ENCODE measurements around the gene RPL32.
A peak's percentile ranks its signal among the peaks of the same experiment; 100 is the strongest.
"Not testable (repeated sequence)": the region's sequence is repeated elsewhere in the genome, so short reads cannot be mapped to it uniquely, and the experiment has no call there.

RPL32 gene

DNA sequence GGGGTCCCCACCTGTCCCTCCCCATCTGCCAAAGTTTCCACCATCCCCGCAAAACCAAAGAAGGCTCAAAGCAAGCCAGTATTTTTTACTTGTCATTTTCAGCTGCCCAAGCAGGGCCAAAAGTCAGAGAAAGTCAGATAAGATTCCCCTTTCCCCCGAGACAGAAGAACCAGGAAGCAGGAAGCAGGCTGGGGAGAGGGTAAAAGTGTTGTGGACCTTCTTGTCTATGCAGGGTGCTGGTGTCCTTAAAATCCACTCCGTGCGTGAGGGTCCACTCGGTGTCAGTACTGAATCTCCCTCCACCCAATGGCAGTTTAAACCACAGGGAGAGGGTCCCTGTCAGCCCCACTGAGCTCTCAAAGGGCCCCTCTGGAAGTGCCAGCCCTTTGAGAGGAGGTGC lies 20.2 kb upstream of the RPL32 start:
- H3K36me3 ChIP-seq (ENCODE audit: insufficient read depth, low read length): no peaks in the 10 kb centered on the region
- no peak overlapping the region for H3K27ac ChIP-seq (ENCODE audit: low read depth, low read length)
- H3K4me3 ChIP-seq (ENCODE audit: low read depth in 1 of 2, low read length in 2 of 2): no peak overlapping the region
- no peaks in the 10 kb centered on the region for H3K4me1 ChIP-seq (ENCODE audit: insufficient read depth, low read length)
- no peaks in the 10 kb centered on the region for H3K27me3 ChIP-seq (ENCODE audit: control insufficient read depth in 1 of 2, insufficient read depth in 2 of 2, low read length in 2 of 2)
- no peak overlapping the region for H3K9ac ChIP-seq (ENCODE audit: low read length)
- no peaks in the 10 kb centered on the region for H3K9me3 ChIP-seq (ENCODE audit: low read length)

- Histone ChIP-seq H3K9me3 (ENCODE audit: low read length) (no peaks in the 10 kb centered on the region), H3K4me1 (ENCODE audit: insufficient read depth, low read length) (no peaks in the 10 kb centered on the region), H3K4me3 (ENCODE audit: low read depth in 1 of 2, low read length in 2 of 2) (no peak overlapping the region), H3K9ac (ENCODE audit: low read length) (no peak overlapping the region), H3K27ac (ENCODE audit: low read depth, low read length) (no peak overlapping the region), H3K36me3 (ENCODE audit: insufficient read depth, low read length) (no peaks in the 10 kb centered on the region), H3K27me3 (ENCODE audit: control insufficient read depth in 1 of 2, insufficient read depth in 2 of 2, low read length in 2 of 2) (no peaks in the 10 kb centered on the region)
Measured at GRCh38 chr3:12859840-12860239, 18.5 kb upstream of the RPL32 start.

- Histone ChIP-seq H3K9ac (ENCODE audit: low read length) (no peak overlapping the region), H3K9me3 (ENCODE audit: low read length) (no peaks in the 10 kb centered on the region), H3K27me3 (ENCODE audit: control insufficient read depth in 1 of 2, insufficient read depth in 2 of 2, low read length in 2 of 2) (no peaks in the 10 kb centered on the region), H3K4me1 (ENCODE audit: insufficient read depth, low read length) (no peaks in the 10 kb centered on the region), H3K36me3 (ENCODE audit: insufficient read depth, low read length) (no peaks in the 10 kb centered on the region), H3K4me3 (ENCODE audit: low read depth in 1 of 2, low read length in 2 of 2) (no peak overlapping the region), H3K27ac (ENCODE audit: low read depth, low read length) (no peak overlapping the region)
Measured at GRCh38 chr3:12856626-12857025, 15.3 kb upstream of the RPL32 start.

GRCh38 chr3:12854565-12854964 lies 13.2 kb upstream of the RPL32 start:
- no peaks in the 10 kb centered on the region for H3K27me3 ChIP-seq (ENCODE audit: control insufficient read depth in 1 of 2, insufficient read depth in 2 of 2, low read length in 2 of 2)
- no peak overlapping the region for H3K9ac ChIP-seq (ENCODE audit: low read length)
- no peaks in the 10 kb centered on the region for H3K9me3 ChIP-seq (ENCODE audit: low read length)
- H3K4me1 ChIP-seq (ENCODE audit: insufficient read depth, low read length): no peaks in the 10 kb centered on the region
- no peak overlapping the region for H3K4me3 ChIP-seq (ENCODE audit: low read depth in 1 of 2, low read length in 2 of 2)
- no peaks in the 10 kb centered on the region for H3K36me3 ChIP-seq (ENCODE audit: insufficient read depth, low read length)
- no peak overlapping the region for H3K27ac ChIP-seq (ENCODE audit: low read depth, low read length)

- H3K4me3 ChIP-seq (ENCODE audit: low read depth in 1 of 2, low read length in 2 of 2); H3K27ac ChIP-seq (ENCODE audit: low read depth, low read length); H3K9ac ChIP-seq (ENCODE audit: low read length): not testable (repeated sequence)
Measured at GRCh38 chr3:12853847-12854246, 12.5 kb upstream of the RPL32 start.

DNA sequence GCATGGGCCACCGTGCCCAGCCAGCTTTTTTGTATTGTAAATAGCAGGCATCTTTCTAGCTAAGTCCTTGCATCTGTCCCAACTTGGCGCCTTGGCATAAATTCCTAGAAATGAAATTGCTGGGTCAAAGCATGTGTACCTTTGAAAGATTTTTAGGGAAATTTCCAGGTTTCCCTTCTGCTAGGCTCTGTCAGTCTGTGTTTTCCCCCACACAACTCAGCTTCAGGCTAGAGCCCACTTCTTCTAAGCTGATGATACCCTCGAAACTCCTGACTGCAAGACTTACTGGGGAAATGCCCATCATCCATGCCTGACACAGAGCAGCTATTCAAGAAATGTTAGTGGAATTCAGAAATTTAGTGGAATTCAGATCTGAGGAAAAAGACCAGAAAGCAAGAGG lies 10.8 kb upstream of the RPL32 start:
- Histone ChIP-seq H3K27me3 (ENCODE audit: control insufficient read depth in 1 of 2, insufficient read depth in 2 of 2, low read length in 2 of 2) (no peaks in the 10 kb centered on the region), H3K9ac (ENCODE audit: low read length) (no peak overlapping the region), H3K4me3 (ENCODE audit: low read depth in 1 of 2, low read length in 2 of 2) (no peak overlapping the region), H3K27ac (ENCODE audit: low read depth, low read length) (no peak overlapping the region), H3K36me3 (ENCODE audit: insufficient read depth, low read length) (no peaks in the 10 kb centered on the region), H3K9me3 (ENCODE audit: low read length) (no peaks in the 10 kb centered on the region), H3K4me1 (ENCODE audit: insufficient read depth, low read length) (no peaks in the 10 kb centered on the region)

More at GRCh38 chr3:12853847-12854246, 12.5 kb upstream of the RPL32 start:
- not testable (repeated sequence) for H3K27me3 ChIP-seq (ENCODE audit: control insufficient read depth in 1 of 2, insufficient read depth in 2 of 2, low read length in 2 of 2); H3K9me3 ChIP-seq (ENCODE audit: low read length); H3K4me1 ChIP-seq (ENCODE audit: insufficient read depth, low read length); H3K36me3 ChIP-seq (ENCODE audit: insufficient read depth, low read length)

- H3K4me1 ChIP-seq (ENCODE audit: insufficient read depth, low read length): peaks cover under 1% of the 10 kb centered on the region
- H3K9ac ChIP-seq (ENCODE audit: low read length): no peak overlapping the region
- H3K9me3 ChIP-seq (ENCODE audit: low read length): no peaks in the 10 kb centered on the region
- H3K4me3 ChIP-seq (ENCODE audit: low read depth in 1 of 2, low read length in 2 of 2): no peak overlapping the region
- H3K27ac ChIP-seq (ENCODE audit: low read depth, low read length): no peak overlapping the region
- no peaks in the 10 kb centered on the region for H3K27me3 ChIP-seq (ENCODE audit: control insufficient read depth in 1 of 2, insufficient read depth in 2 of 2, low read length in 2 of 2)
- H3K36me3 ChIP-seq (ENCODE audit: insufficient read depth, low read length): no peaks in the 10 kb centered on the region
Measured at GRCh38 chr3:12845811-12846210, 4.4 kb upstream of the RPL32 start.

DNA sequence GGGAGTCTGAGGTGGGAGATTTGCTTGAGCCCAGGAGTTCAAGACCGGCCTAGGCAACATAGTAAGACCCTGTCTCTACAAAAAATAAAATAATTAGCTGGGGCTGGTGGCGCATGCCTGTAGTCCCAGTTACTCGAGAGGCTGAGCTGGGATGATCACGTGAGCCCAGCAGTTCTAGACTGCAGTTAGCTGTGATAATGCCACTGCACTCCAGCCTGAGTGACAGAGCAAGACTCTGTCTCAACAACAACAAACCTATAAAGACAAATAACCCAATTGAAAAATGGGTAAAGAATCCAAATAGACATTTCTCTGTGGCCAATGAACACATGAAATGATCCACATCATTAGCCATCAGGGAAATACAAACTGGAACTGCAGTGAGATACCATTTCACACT lies 1.1 kb upstream of the RPL32 start:
- H3K4me1 ChIP-seq (ENCODE audit: insufficient read depth, low read length): peaks cover 26% of the 10 kb centered on the region
- H3K27ac ChIP-seq (ENCODE audit: low read depth, low read length): no peak overlapping the region
- H3K36me3 ChIP-seq (ENCODE audit: insufficient read depth, low read length): peaks cover 25% of the 10 kb centered on the region
- H3K27me3 ChIP-seq (ENCODE audit: control insufficient read depth in 1 of 2, insufficient read depth in 2 of 2, low read length in 2 of 2): no peaks in the 10 kb centered on the region
- H3K9ac ChIP-seq (ENCODE audit: low read length): no peak overlapping the region
- no peak overlapping the region for H3K4me3 ChIP-seq (ENCODE audit: low read depth in 1 of 2, low read length in 2 of 2)
- no peaks in the 10 kb centered on the region for H3K9me3 ChIP-seq (ENCODE audit: low read length)

DNA sequence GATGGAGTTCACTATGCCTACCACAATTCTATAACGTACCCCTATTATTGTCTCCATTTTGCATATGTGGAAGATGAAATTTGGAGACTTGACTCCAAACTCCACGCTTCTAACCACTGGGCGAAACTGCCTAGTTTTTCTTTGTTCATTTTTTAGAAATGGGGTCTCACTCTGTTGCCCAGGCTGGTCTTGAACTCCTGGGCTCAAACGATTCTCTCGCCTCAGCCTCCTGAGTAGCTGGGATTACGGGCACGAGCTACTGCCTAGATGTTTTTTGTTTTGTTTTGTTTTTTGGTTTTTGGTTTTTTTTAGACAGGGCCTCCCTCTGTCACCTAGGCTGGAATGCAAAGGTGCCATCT lies 584 bp upstream of the RPL32 start:
- Histone ChIP-seq H3K4me1 (ENCODE audit: insufficient read depth, low read length) (peaks cover 26% of the 10 kb centered on the region), H3K27me3 (ENCODE audit: control insufficient read depth in 1 of 2, insufficient read depth in 2 of 2, low read length in 2 of 2) (no peaks in the 10 kb centered on the region), H3K9ac (ENCODE audit: low read length) (peak overlapping the region; percentile 89), H3K27ac (ENCODE audit: low read depth, low read length) (peak overlapping the region; percentile 97), H3K36me3 (ENCODE audit: insufficient read depth, low read length) (peaks cover 30% of the 10 kb centered on the region), H3K4me3 (ENCODE audit: low read depth in 1 of 2, low read length in 2 of 2) (peak overlapping the region in 1 of 2 donors; percentile 30), H3K9me3 (ENCODE audit: low read length) (no peaks in the 10 kb centered on the region)

DNA sequence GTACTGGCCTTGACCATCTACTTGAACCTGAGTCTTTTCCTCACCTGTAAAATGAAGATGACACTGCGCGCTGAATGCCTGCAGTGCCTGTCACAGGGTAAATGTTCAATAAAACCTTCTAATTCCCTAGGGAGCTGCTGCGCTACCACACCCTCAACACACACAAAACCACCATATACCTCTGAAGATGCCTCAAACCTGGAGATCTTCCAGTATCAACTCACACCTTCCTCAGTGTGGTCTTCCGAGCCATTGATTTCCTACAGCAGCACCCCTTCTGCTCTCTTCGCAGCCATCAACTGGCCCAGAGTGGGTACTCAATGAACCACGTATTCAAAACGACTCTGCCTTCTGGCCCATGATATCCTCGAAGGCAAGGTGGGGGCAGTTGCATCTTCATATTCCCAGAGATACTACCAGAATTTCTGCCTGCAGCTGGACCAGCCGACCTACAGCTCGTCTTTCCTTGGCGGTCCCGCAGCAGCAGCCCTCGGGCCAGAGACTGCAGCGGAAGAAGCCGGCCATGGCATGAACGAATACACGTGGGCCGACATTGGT lies 695 bp downstream of the RPL32 start:
- Histone ChIP-seq H3K27me3 (ENCODE audit: control insufficient read depth in 1 of 2, insufficient read depth in 2 of 2, low read length in 2 of 2) (no peaks in the 10 kb centered on the region), H3K36me3 (ENCODE audit: insufficient read depth, low read length) (peaks cover 41% of the 10 kb centered on the region), H3K9ac (ENCODE audit: low read length) (peak overlapping the region; percentile 89), H3K4me1 (ENCODE audit: insufficient read depth, low read length) (peaks cover 26% of the 10 kb centered on the region), H3K9me3 (ENCODE audit: low read length) (no peaks in the 10 kb centered on the region), H3K4me3 (ENCODE audit: low read depth in 1 of 2, low read length in 2 of 2) (peak overlapping the region; percentile 75 to 91), H3K27ac (ENCODE audit: low read depth, low read length) (peak overlapping the region; percentile 97)

DNA sequence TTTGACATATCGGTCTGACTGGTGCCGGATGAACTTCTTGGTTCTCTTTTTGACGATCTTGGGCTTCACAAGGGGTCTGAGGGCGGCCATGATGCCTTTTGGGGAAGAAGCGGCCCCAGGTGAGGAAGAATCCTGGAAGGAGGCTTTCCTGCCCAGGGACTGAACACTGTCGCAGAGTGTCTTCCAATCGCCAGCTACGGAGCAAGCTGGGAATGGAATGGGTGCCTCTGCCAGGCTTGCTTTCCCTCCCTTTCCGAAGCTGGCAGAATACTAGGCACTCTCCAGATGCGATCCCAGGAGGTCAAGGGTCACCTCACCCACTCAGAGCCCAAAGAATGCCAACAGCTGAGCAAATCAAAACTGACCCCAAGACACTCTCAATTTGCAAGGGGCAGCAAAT lies 1.2 kb downstream of the RPL32 start:
- Histone ChIP-seq H3K36me3 (ENCODE audit: insufficient read depth, low read length) (peaks cover 46% of the 10 kb centered on the region), H3K4me3 (ENCODE audit: low read depth in 1 of 2, low read length in 2 of 2) (peak overlapping the region in 1 of 2 donors; percentile 75), H3K4me1 (ENCODE audit: insufficient read depth, low read length) (peaks cover 26% of the 10 kb centered on the region), H3K9ac (ENCODE audit: low read length) (peak overlapping the region; percentile 89)
- not testable (repeated sequence) for H3K9me3 ChIP-seq (ENCODE audit: low read length); H3K27ac ChIP-seq (ENCODE audit: low read depth, low read length); H3K27me3 ChIP-seq (ENCODE audit: control insufficient read depth in 1 of 2, insufficient read depth in 2 of 2, low read length in 2 of 2)

GRCh38 chr3:12839156-12839946 lies 2.0 kb downstream of the RPL32 start:
- H3K9me3 ChIP-seq (ENCODE audit: low read length): no peaks in the 10 kb centered on the region
- no peaks in the 10 kb centered on the region for H3K27me3 ChIP-seq (ENCODE audit: control insufficient read depth in 1 of 2, insufficient read depth in 2 of 2, low read length in 2 of 2)
- peaks cover 26% of the 10 kb centered on the region for H3K4me1 ChIP-seq (ENCODE audit: insufficient read depth, low read length)
- H3K9ac ChIP-seq (ENCODE audit: low read length): peak overlapping the region; percentile 89
- H3K36me3 ChIP-seq (ENCODE audit: insufficient read depth, low read length): peaks cover 52% of the 10 kb centered on the region
- no peak overlapping the region for H3K27ac ChIP-seq (ENCODE audit: low read depth, low read length)
- peak overlapping the region in 1 of 2 donors; percentile 75 for H3K4me3 ChIP-seq (ENCODE audit: low read depth in 1 of 2, low read length in 2 of 2)
